HG03175 (cell line): ENCODE measurements around the gene BLCAP.

Experiments used
- ATAC-seq: cut with Tn5 transposase; IDR thresholded peaks from one replicate; pipeline ENCODE4 v1.9.1; 2021; ENCODE audit warnings: mild to moderate bottlenecking, moderate library complexity; ENCODE audit not compliant: unreplicated experiment

The BLCAP gene

DNA sequence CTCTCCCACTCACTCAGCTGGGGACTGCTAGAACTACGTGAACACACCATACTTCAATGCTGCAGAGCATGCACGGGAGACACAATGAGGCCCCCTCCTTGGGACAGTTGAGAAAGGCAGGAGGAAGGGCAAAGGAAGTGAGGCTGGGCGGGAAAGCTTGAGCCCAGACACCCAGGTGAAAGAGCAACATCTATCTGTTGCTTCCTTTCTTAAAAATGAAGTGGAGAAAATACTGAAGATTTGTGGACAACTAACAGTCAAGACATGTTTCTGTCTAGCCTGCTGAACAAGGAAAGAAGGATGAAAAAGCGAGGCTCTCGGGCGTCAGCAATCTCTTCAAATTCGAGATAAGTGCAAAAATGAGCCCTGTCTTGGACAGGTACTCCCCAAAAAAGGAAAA lies 9.6 kb downstream of the BLCAP start:
- ATAC-seq = no peak

DNA sequence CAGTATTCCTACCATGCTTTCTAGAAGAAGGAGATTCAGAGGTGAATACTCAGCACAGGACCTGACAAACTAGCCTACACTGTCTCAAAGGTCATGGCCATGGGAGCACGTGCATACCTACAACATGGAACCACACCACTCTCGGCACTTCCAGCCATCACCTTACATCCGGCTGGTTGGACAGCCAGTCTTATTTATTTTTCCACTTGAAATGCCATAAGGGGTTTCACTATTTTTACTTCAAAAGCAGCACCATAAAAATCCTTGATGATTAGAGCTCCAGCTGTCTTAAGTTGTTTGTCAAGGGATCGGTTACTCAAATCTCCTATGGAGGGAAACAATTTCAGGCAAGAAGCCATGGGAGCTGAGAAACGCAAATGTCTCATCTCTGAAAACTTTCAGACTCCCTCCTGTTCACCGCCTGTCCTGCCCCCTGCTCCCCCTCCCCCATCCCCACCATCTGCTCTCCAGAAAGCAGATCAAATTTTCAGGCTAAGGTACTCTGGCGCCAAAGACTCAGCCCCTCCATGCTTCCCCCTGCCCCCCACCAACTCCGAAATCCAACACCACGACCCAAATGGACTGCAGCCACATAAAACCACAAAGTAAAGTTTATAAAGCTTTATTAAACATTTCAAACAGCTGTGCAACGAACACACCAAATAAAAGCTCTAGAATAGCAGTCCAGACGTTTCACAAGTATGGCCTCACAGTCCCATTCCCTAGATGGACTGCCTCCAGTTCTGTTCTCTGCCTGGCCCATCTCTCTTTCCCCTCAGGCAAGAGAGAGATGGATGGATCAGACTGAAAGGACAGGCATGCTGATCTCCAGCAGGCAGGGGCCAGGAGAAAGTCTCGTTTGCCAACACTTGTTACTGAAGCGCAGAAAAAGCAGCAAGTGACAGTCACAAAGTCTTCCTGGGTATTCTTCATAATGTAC lies 10.6 kb downstream of the BLCAP start:
- ATAC-seq = no peak

DNA sequence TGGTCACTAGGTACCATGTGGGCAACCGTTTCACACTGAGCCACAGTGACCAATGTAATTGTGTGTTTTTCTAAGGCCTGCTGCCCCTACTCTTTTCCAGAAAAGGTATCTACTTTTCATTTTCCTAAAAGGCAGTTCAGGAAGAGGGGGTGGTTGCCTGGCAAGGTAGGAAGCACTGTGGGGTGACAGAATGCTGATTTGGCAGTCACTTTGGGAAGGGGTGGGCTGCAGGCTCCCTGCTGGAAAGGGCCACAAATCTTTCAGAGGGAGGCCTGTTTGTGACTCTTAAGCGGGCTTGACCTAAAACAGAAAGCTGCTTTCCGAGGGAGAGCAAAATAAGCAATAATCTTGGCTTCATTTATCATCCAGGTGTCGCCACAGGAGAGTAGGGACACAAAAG lies 11.8 kb downstream of the BLCAP start:
- ATAC-seq = no peak

DNA sequence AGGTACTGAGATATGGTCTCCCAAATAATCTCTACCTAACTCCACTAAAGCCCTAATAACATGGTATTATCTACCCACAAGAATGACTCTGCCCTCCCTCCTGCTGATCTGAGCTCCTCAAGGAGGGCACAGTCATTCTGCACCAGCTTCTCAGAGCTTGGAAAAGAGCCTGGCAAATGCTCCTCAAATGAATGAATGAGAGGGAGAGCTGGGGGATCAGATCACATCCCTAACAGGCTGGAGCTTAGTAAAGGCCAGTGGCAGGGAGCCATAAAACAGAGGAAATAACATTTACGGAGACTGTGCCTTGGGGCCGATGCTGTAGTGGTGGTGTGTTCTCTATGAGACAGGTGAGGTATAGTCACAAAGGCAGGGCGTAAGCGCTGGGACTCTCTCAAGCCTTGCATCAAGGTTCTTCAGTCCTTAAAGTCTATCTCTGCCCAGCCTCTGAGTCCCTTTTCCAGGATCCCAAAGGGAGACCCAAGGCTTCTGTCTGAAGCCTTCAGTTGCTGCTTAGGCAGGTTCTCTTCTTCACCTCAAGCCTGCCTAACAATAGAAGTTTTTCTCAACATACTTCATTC lies 13.8 kb downstream of the BLCAP start:
- no peak for ATAC-seq

DNA sequence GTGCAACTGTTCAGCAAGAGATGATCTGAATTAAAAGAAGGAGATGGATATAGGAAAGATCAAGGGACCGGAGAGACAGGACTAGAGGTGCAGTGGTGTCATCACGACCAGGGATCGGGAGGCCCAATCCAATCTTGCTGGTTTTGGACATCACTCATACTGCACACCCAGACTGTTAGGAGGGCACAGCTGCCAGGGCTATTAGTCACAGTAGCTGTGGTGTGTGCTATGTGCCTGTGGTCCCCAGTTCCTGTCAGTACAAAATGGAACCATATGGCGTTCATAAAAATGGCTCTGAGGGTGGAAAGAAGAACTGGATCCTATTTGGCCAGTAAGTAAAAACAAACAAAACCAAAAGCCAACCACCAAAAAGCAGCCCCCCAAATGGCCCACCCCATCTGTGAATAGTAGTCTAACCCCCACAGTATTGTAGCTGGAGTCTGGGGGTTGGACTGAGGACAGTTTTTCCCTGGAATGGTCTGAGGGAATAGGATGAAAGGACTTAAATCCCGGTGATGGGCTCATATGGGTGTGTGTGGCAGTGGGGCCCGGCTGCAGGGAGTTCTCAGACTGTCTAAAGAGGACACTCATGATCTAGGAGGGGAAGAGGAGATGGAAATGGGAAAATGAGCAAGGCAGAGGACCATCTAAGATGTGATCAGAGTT lies 15.9 kb downstream of the BLCAP start:
- no peak for ATAC-seq

DNA sequence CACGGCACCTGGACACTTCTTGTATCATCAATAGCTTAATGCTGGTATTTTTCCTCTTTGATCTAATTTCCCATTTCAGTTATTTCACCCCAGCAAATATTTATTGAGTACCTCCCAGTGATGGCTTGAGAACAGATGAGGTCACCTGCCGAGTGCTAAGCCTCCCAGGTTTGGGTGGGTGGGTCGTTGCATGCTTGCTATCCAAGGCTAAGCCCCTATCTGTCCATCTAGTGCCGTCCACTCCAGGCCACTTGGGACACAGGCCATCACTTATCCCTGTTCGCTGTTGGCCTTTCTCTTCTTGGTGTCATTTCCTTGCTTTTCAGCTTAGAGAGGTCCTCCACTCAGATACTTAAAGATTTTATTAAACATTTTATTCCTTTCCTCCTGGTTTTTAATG lies 17.4 kb downstream of the BLCAP start:
- no peak for ATAC-seq

DNA sequence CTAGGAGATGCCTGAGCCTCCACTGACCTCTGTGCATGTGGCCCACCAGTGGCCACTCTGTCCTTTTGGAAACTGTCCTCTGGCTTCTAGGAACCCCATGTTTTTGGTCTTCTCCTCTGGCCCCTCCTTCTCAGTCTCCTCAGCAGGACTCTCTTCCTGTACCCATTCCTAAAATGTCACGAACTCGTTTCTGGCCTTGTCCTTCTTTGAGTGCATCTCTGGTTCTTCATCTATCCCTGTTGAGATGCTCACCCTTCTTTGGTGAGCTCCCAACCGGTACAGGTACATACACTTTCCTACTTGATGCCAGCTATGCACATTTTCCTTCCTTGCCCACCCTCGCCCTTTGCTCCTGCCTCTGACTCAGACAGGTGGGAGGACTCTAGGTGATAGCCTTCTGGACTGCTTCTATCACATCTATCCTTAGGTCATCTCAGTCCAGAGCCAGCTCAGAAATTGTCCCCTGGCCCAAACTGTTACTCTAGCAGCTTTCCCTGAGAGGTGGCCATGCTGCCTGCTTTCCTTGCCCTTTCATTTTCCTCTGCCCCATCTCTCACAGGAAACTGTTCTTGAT lies 21.4 kb downstream of the BLCAP start:
- no peak for ATAC-seq

DNA sequence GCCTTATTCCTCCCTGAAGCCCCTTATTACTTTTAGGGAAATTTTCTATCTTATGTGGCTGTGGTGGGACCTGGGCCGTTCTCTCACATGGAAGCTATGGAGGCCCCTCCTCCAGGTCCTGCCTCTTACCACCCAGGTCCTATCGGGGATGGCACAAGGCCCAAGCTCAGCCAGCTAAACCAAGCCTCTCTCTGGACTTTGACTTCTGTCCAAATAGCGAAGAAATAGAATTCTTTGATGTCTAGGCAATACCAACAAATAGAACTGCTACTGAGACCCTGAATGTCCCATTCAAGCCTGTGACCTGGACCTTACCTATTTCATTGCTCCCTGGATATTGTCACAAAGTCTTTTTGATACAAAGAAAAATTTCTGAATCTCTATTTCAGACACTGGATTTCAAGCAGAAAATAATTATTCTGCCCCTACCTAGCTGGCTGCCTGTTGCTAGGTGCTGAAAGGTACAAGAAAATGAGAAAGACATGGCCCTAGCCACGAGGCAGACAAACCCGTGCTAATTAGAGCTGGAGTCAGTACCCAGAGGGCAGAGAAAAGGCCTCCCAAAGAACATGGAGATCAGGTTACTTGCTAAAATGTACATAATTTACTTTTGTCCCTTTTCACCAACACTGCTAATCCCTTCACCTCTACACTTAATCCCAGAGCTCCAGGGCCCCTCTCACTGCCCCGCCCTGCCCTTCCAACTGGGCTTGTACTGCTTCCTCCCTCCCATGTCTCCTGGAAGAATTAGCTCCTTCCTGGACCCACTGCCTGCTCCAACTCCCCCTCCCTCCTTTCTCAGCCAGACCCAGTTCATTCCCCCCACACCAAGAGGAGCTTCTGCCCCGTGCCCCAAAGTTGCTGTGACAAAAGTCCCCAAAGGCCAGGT lies 22.2 kb downstream of the BLCAP start:
- no peak for ATAC-seq

DNA sequence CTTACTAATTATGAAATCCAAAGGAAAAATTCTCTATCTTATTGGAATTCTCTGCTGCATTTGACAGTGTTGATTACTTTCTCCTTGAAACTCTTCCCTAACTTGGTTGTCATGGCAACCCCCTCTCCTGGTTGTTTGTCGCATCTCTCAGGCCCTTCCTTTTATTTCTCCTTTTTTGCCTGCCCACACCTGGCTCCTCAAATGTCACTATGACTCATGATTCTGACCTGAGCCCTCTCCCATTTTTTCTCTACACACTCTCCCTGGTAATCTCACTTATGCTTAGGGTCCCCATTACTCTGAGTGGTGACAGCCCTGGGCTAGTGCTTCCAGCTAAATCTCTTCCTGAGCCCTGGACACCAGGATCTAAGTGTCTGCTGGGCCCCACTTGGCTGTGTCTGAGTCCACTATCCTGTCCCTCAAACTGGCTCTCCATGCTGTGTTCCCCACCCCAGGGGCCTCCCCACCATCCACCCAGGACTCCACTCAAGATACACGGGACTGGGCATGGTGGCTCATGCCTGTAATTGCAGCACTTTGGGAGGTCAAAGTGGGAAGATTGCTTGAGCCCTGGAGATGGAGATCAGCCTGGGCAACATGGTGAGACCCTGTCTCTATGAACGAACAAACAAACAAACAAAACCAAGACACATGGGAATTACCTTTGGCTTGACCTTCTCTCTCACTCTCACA lies 23.1 kb downstream of the BLCAP start:
- ATAC-seq = no peak

DNA sequence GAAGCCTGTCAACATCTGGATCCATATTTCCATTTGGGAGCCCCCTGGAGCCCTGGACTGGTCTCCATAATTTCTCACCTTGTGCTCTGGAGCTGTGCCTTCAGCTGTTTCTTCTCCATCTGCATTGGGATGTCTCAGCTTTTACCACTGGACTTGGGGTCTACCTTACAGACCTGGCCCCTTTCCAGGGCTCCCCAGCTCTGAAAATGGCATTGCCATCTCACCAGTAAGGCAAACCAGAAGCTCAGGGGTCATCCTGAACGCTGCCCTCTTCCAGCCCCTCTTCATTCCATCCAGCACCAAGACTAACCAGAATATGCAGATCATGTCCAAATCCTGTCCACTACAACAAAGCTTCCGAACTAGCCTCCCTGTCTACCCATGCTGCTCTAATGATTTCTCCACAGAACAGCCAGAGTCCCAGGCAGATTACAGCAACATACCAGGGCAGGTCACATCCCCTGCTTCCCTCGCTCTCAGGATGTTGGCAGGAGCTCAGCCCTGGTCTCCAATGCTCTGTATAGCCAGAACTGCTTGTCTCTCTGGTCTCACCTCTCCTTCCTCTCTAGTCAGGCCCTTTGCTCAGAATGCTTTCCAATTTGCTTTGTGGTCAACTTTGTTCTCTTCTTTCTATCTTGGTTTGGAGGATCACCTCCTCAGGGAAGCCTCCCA lies 24.3 kb downstream of the BLCAP start:
- no peak for ATAC-seq

DNA sequence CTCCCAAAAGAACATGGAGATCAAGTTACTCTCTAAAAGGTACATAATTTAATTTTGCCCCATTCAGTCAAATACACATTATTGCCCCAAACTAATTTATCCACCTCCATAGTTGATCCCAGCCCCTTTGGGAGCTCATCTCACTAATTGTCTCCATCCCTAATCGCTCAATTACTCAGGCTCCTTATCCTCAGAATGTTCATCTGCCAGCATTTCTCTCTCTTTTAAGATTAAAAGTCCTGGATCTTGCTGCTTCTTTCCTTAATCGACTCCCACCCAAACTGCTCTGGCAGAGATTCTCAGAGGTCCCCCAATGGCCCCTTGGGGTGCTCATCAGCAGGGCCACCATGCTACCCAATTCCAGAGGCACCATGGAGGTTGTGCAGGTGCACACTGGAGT lies 25.0 kb downstream of the BLCAP start:
- no peak for ATAC-seq

DNA sequence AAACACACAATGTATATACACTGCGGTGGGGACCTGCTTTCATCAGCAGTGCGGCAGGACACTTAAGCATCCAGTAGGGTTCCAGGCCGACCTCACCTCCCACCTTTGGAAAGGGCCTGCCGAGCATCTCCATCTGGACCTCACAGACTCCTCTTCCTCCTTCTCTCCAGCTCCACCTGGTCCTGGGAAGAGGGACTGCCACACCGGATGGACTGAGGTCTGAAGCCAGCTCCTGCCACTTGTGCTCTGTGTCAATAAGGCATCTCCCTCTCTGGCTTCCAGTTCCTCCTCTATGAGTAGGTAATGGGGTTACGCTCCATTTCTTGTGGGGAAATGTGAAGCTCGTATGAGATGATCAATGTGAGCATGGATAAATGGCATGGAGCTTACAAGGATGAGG lies 25.7 kb downstream of the BLCAP start:
- ATAC-seq = no peak

DNA sequence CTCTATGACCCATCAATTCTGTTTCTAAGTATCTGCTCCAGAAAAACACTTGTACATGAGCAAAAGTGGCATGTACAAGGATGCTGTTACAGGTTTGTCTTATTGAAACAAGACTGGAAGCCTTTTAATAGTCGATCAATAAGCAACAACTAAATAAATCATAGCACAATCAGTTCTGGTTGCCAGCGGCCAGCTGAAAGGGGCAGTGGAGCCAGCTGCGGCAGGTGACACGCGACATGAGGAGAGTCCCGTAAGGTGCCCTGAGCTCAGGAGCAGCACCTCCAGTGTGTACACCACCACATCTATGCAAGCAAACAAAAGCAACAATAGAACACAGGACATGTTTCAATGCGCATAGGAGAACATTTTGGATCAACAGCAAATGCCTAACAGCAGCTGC lies 27.4 kb downstream of the BLCAP start:
- ATAC-seq = no peak

DNA sequence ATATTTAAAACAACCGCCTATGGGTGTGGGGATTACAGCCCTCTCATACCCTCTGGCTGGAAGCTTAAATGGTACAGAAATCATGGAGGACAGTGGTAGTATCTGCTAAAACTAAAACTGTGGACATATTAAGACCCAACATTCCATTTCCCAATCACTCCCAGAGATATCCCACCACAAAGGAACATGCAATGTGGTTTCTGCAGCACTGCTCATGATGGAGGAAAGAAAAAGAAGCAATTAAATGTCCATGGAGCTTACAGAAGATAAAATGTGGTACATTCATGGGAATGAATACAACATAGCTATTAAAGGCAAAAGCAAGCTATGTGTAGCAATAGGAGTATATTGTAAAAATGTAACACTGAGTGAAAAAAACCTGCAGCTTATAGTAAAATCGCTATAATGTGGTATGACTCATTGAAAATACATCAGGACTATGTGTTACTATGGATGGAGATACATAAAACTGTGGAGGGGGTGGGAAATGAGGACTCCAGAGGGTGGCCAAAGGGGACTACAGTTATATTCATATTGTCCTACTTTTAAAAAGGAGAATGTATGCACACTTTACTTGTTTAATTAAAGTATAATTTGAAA lies 29.5 kb downstream of the BLCAP start:
- ATAC-seq = no peak

DNA sequence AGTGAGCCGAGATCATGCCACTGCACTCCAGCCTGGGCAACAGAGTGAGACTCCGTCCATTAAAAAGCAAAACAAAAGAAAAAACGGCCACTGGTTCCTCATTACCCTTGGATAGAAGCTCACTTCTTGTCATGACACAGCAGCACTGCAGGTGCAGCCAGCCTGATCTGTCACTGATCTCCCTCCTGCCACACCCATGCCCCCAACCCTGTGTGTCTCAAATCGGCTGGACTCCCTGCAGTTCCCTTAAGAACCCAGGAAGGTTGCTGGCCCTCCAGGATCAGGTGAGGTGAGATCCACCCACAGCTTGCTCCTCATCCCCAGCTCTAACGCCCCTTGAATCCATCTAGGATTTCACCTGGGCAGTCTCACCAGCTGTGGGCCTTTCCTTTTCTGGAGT lies 32.9 kb downstream of the BLCAP start:
- ATAC-seq = no peak

DNA sequence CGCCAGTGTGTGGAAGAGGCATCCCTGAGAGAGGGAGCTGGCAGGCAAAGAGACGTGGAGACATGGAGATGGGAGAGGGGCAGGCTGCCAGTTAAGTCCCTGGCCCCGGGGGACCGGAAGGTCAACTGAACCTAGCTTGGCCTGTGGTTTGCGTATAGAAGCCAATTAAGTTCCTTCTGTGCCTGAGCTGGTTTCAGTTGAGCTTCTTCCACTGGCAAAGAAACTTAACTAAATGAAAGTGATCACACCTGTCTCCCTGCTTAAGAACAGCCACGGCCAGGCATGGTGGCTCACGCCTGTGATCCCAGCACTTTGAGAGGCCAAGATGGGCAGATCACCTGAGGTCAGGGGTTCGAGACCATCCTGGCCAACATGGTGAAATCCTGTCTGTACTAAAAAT lies 33.4 kb downstream of the BLCAP start:
- ATAC-seq = no peak

DNA sequence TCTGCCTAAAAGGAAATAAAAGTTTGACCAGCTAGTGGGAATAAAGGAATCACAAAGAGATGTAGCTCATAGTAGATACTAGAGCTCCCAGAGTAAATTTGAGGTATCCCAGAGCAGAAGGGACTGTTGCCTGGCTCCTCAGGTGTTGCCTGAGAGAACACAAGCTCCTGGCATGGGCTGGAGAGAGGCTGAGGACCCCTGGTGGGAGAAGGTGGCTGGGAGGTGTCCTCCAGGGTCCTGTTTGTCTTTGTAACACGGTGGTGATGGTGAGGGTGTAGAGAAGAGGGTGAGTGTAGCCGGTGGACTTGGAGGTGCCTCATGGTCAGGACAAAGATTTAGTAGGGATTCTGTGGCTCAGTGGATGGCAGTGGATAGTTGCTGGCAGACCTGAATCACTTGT lies 34.7 kb downstream of the BLCAP start:
- no peak for ATAC-seq

DNA sequence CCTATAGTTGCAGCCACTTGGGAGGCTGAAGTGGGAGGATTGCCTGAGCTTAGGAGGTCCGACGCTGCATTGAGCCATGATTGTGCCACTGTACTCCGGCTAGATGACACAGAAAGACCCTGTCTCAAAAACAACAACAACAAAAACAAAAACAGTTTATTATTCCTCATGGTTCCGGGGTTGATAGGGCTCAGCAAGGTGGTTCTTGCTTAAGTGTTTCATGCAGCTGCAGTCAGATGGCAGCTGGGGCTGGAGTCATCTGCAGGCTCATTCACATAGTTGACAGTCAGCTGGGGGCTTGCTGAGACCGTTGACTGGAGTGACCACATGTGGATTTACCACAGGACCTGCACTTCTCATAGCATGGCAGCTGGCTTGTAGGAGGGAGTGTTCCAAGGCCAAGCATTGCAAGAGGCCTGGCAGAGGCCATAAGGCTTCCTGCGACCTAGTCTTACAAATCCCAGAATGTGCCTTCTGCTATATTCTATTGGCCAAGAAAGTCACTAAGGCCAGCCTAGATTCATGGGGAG lies 35.5 kb downstream of the BLCAP start:
- ATAC-seq = no peak
